Stimulated activated CD8-positive, alpha-beta memory T cell treated with anti-CD3 and anti-CD28 coated beads, Interleukin-2, amount 100 ng/mL, for 1 hour (primary cell): ENCODE data around the gene TMCO5A.
"Not testable (repeated sequence)": the region's sequence is repeated elsewhere in the genome, so short reads cannot be mapped to it uniquely, and the experiment has no call there.

Experiments used
- DNase-seq, 2 donors: peaks; one replicate each; pipeline ENCODE4 v3.0.0-alpha.2; 2020; ENCODE audit warnings: low read depth in 2 of 2

Gene TMCO5A

GRCh38 chr15:37934340-37934739, at the start of gene TMCO5A:
TSS of gene TMCO5A (plus strand) at chr15:37934640. CDS start at chr15:37936324, 1,684 bp downstream.
- DNase-seq, result no peak

GRCh38 chr15:37885651-37886050, 48.8 kb upstream of the TMCO5A start:
- no peak for DNase-seq

- DNase-seq, result no peak
These were observed 46.1 kb upstream of the TMCO5A start for GRCh38 chr15:37888356-37888755.

GRCh38 chr15:37891766-37892368, 42.6 kb upstream of the TMCO5A start:
- DNase-seq, result no peak

- DNase-seq, result no peak
These were observed 41.1 kb upstream of the TMCO5A start for GRCh38 chr15:37893309-37893708.

GRCh38 chr15:37898362-37898761, 36.1 kb upstream of the TMCO5A start:
- DNase-seq, result no peak

GRCh38 chr15:37900326-37901221, 33.9 kb upstream of the TMCO5A start:
- no peak for DNase-seq

- DNase-seq, result no peak
These were observed 32.3 kb upstream of the TMCO5A start for GRCh38 chr15:37902126-37902525.

- no peak for DNase-seq
These were observed 30.4 kb upstream of the TMCO5A start for GRCh38 chr15:37903919-37904625.

GRCh38 chr15:37907136-37907535, 27.3 kb upstream of the TMCO5A start:
- no peak for DNase-seq

- no peak for DNase-seq
These were observed 12.7 kb upstream of the TMCO5A start for GRCh38 chr15:37921527-37922385.

- DNase-seq, result no peak
These were observed 8.3 kb upstream of the TMCO5A start for GRCh38 chr15:37926136-37926535.

GRCh38 chr15:37929238-37929637, 5.2 kb upstream of the TMCO5A start:
- no peak for DNase-seq

GRCh38 chr15:37931321-37931720, 3.1 kb upstream of the TMCO5A start:
- no peak for DNase-seq

- no peak for DNase-seq
These were observed 2.6 kb upstream of the TMCO5A start for GRCh38 chr15:37931868-37932267.

GRCh38 chr15:37932549-37932948, 1.9 kb upstream of the TMCO5A start:
- no peak for DNase-seq

GRCh38 chr15:37933666-37934065, 774 bp upstream of the TMCO5A start:
- DNase-seq, result no peak

- no peak for DNase-seq
These were observed 6.4 kb downstream of the TMCO5A start for GRCh38 chr15:37940876-37941275.

- no peak for DNase-seq
These were observed 7.3 kb downstream of the TMCO5A start for GRCh38 chr15:37941779-37942178.

GRCh38 chr15:37951999-37952398, 17.6 kb downstream of the TMCO5A start:
- DNase-seq, result no peak

- DNase-seq, result not testable (repeated sequence)
These were observed 26.3 kb downstream of the TMCO5A start for GRCh38 chr15:37960742-37961141.

GRCh38 chr15:37967788-37968187, 33.3 kb downstream of the TMCO5A start:
- DNase-seq, result no peak
